GM12878 (cell line): ENCODE results near the gene CCDC136. TPM values are rescaled to one million over a fixed set of nuclear protein-coding genes. Genes with fewer than 3 reads are reported as not detected.

Source experiments
- ATAC-seq: fragments of 200-7000 bp; cut with Tn5 transposase; 3 replicates; pipeline ENCODE4 v1.9.1; 2020; ENCODE audit warnings: mild to moderate bottlenecking, moderate library complexity
- BruUV-seq: library from RNA; stranded (reverse); fragments of 400-500 nt; replicated peaks from 2 replicates; lab custom pipeline; 2021; lab: Mats Ljungman, UMichigan
- CTCF ChIA-PET: fragments of 300-600 bp; sonication (Branson Sonifier 250); formaldehyde crosslinking; extraction: SDS; loops from one replicate; lab custom pipeline; 2021; ENCODE audit warnings: inconsistent platforms; lab: Yijun Ruan, JAX
- POLR2A ChIA-PET: fragments of 350-600 bp; formaldehyde crosslinking; extraction: SDS; loops from one replicate; lab custom pipeline; 2021; ENCODE audit warnings: inconsistent platforms; lab: Charles Lee
- RAD21 ChIA-PET: fragments of 300-600 bp; sonication (Branson Sonifier 250); formaldehyde crosslinking; loops from one replicate; lab custom pipeline; 2023; ENCODE audit warnings: antibody characterized with exemption; ENCODE audit not compliant: unreplicated experiment; lab: Charles Lee
- SMC1A ChIA-PET: fragments of 300-600 bp; sonication (Branson Sonifier 250); formaldehyde crosslinking; loops from one replicate; lab custom pipeline; 2023; ENCODE audit not compliant: unreplicated experiment, uncharacterized antibody; lab: Charles Lee
- DNase-seq: peaks from one replicate; pipeline ENCODE4 v3.0.0-alpha.2; 2011; ENCODE audit warnings: low read depth, low spot score
- FAIRE-seq: peaks from 3 replicates; lab custom pipeline; 2011; peaks lifted over from hg19 to GRCh38; lab: Jason Lieb, UNC
- H2AFZ ChIP-seq: 2 replicates; pipeline ENCODE4 v1.6.0; 2011; ENCODE audit warnings: low read depth, low read length, control low read depth; ENCODE audit not compliant: control insufficient read depth
- H3K27ac ChIP-seq: 2 replicates; pipeline ENCODE4 v1.5.1; 2011; ENCODE audit warnings: control low read depth; ENCODE audit not compliant: control insufficient read depth, insufficient read depth
- H3K27me3 ChIP-seq, 2 experiments: replicated peaks in 1 of 2; 2 replicates each; pipeline versions ENCODE4 v1.6.0 to v1.6.1; 2011; ENCODE audit warnings: low read length in 1 of 2; ENCODE audit not compliant: control insufficient read depth in 2 of 2, insufficient read depth in 2 of 2
- H3K36me3 ChIP-seq, 2 experiments: 2 replicates each; pipeline ENCODE4 v1.5.1; 2011; ENCODE audit warnings: low read length in 1 of 2; ENCODE audit not compliant: control insufficient read depth in 2 of 2, insufficient read depth in 2 of 2
- H3K4me1 ChIP-seq: 2 replicates; pipeline ENCODE4 v1.6.1; 2011; ENCODE audit warnings: mild to moderate bottlenecking, low read length, moderate library complexity, mixed read lengths; ENCODE audit not compliant: control insufficient read depth, insufficient read depth
- H3K4me2 ChIP-seq: 2 replicates; pipeline ENCODE4 v1.6.0; 2011; ENCODE audit warnings: control low read depth; ENCODE audit not compliant: control insufficient read depth, insufficient read depth
- H3K4me3 ChIP-seq: fragments of 200-600 bp; sonication (generic); 2 replicates; pipeline ENCODE4 v1.5.1; 2016
- H3K79me2 ChIP-seq: 2 replicates; pipeline ENCODE4 v1.6.0; 2011; ENCODE audit warnings: low read length; ENCODE audit not compliant: control insufficient read depth, insufficient read depth
- H3K9ac ChIP-seq: 2 replicates; pipeline ENCODE4 v1.8.0; 2011; ENCODE audit warnings: low read length, control low read depth, mixed read lengths; ENCODE audit not compliant: control insufficient read depth, insufficient read depth
- H3K9me3 ChIP-seq: replicated peaks from 3 replicates; pipeline ENCODE4 v1.5.1; 2011; ENCODE audit warnings: mild to moderate bottlenecking, low read length; ENCODE audit not compliant: control insufficient read depth, insufficient read depth
- H4K20me1 ChIP-seq: 2 replicates; pipeline ENCODE4 v1.6.0; 2011; ENCODE audit not compliant: control insufficient read depth, insufficient read depth
- BHLHE40 ChIP-seq, 2 experiments: fragments of 450-650 bp in 1 of 2; IDR thresholded peaks; 2 replicates each; pipeline ENCODE4 v1.6.1; 2011 to 2017; ENCODE audit warnings: low read depth in 2 of 2, borderline replicate concordance in 1 of 2, improper control_type of control experiment in 1 of 2, low read length in 1 of 2, mild to moderate bottlenecking in 1 of 2
- JUNB ChIP-seq: IDR thresholded peaks from 2 replicates; pipeline ENCODE4 v1.6.1; 2016; ENCODE audit warnings: antibody characterized with exemption, mild to moderate bottlenecking
- JUND ChIP-seq: IDR thresholded peaks from 2 replicates; pipeline ENCODE4 v1.6.1; 2012; ENCODE audit warnings: low read depth, mild to moderate bottlenecking, low read length, improper control_type of control experiment, moderate library complexity
- TCF7 ChIP-seq: IDR thresholded peaks from 2 replicates; pipeline ENCODE4 v1.6.1; 2014; ENCODE audit warnings: antibody characterized with exemption, borderline replicate concordance
- WGBS: methylation state at CpG from one replicate; pipeline ENCODE4 v1.1.6; 2016; ENCODE audit warnings: low lambda C conversion rate; ENCODE audit not compliant: insufficient replicate concordance, insufficient coverage; ENCODE audit errors: missing lambda C conversion rate; 5-methylcytosine and 5-hydroxymethylcytosine counted together
- in situ Hi-C: fragments of 300-500 bp; cut with MboI; formaldehyde crosslinking; loops from 9 replicates; pipeline ENCODE4 v1.14.3; 2018; ENCODE audit warnings: mixed read lengths
- intact Hi-C: fragments of 100-400 bp; cut with micrococcal nuclease; formaldehyde crosslinking; loops from one replicate; pipeline ENCODE4 v1.14.2; 2022; ENCODE audit not compliant: unreplicated experiment
- polyA plus RNA-seq, 11 experiments: library from polyadenylated mRNA; depleted of rRNA in 4 of 11; unstranded in 6 of 11; stranded (reverse) in 5 of 11; fragments of >200 nt; fragmentation: Nextera tagmentation in 4 of 11; fragmentation: Illumina TruSeq in 1 of 11; extraction: Ambion mirVana in 4 of 11; extraction: Trizol in 1 of 11; gene quantifications; 1 replicate in 1 of 11; 2 replicates in 10 of 11; pipeline versions ENCODE4 v1.2.1 to v1.2.3, GENCODE V29; 2011 to 2016; ENCODE audit warnings: inconsistent platforms in 2 of 11, missing spikeins in 2 of 11, low read depth in 1 of 11
- total RNA-seq, 4 experiments: library from RNA; depleted of rRNA in 3 of 4; stranded (reverse); fragments of >200 nt in 3 of 4; fragmentation: Illumina TruSeq in 1 of 4; extraction: Trizol in 1 of 4; gene quantifications; 2 replicates each; pipeline versions ENCODE4 v1.2.1 to v1.2.3, GENCODE V29; 2013 to 2021

CCDC136 gene
- total and polyA plus RNA-seq, 10 of the 15 experiments (the other 5 are each of a cell fraction or from before 2014, with no cell fraction given): 0.32 to 4.8 (median 1.5) TPM

DNA sequence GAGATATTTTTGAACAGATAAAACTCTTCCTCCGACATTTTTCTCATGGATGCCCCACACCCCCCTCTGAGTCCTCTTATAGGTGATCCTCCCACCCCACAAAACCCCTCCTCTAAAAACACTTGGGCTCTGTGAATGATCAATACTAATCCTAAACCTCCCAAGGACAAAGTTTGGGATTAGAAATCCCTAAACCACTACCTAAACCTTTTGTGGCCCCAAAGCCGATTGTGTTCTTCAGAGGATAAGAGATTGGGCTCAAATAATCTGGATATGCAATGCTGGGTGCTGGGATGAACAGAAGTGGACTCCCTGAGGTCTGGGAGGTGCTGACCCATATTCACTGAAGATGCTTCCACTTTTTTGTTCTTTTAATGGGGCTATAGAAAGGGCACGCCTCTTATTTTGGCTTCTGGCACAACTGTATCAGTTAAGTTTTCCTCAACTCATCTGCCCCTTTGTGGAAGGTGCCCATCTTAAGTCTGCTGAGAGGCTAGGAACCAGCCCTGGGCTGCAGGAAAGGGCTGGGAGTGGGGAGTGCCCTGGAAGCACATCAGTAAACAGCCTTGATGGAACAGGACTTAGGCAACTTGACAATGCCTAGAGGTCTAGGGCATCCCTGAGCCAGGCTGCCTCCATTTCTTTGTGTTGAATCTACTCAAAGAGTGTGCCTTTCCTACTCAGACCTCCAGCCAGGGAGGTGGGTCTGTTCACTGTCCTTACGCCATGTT, 15.9 kb upstream of the CCDC136 start, which contains the start of gene OPN1SW (continued):
- TF ChIP-seq JUND (no peak), TCF7 (no peak)

- ATAC-seq (no peak), FAIRE-seq (no peak), DNase-seq (no peak)
- Histone ChIP-seq H2AFZ (no peak overlapping the region), H3K79me2 (no peaks in the 10 kb centered on the region), H3K4me2 (no peak overlapping the region), H4K20me1 (no peaks in the 10 kb centered on the region), H3K27me3 (no peaks in the 10 kb centered on the region), H3K4me3 (no peak overlapping the region), H3K36me3 (peaks cover 0 to under 1% of the 10 kb centered on the region in 2 experiments; a peak in 2 of 4 replicates), H3K27ac (no peak overlapping the region), H3K9me3 (no peaks in the 10 kb centered on the region; the same call in 2 of the 3 replicates), H3K4me1 (no peaks in the 10 kb centered on the region), H3K9ac (no peak overlapping the region)
- ChIA-PET POLR2A (interaction anchor here (1.1 kb wide), 1 partner anchor 24 kb away, joined by 3 read pairs; no protein-coding TSS in a partner anchor), SMC1A (interaction anchor here (1.1 to 1.3 kb wide), 2 partner anchors 9 to 26 kb away, joined by 3 to 5 read pairs; no protein-coding TSS in a partner anchor), RAD21 (no interaction called here), CTCF (interaction anchor here (1.2 kb wide), 1 partner anchor 10 kb away, joined by 3 read pairs; no protein-coding TSS in a partner anchor)
- in situ Hi-C loops (no loop called here), intact Hi-C loops (no loop called here)
- no peak for TF ChIP-seq BHLHE40 (IDR thresholded peaks at IDR 0.05; ENCODE audit: borderline replicate concordance in 1 of 2, low read depth in 2 of 2, low read length in 1 of 2)
- TF ChIP-seq JUNB: peak; percentile 42; the same call in 1 of the 2 replicates
- no TSS peak for BruUV-seq
- 18% methylated on average over 5 of the region's 5 CpGs for WGBS
Measured at GRCh38 chr7:128777156-128778123, 14.3 kb upstream of the CCDC136 start.
